Measurements from ENCODE around the gene ABCE1. TPM values are rescaled to one million over a fixed set of nuclear protein-coding genes. Genes with fewer than 3 reads are reported as not detected.

ABCE1 gene
- total and polyA plus RNA-seq, 2 donors (not counting 1 experiment from before 2014, with no cell fraction given): 31.3 to 46.2 TPM

GRCh38 chr4:145125396-145125795 lies 27.3 kb downstream of the ABCE1 start:
- intact Hi-C loops (cut with micrococcal nuclease): loop anchor here (2.0 kb wide), 1 partner anchor 17 kb away; no protein-coding TSS in a partner anchor
- H3K36me3 ChIP-seq (replicated peaks in 1 of 2; ENCODE audit: control extremely low read depth in 1 of 2, control insufficient read depth in 1 of 2, extremely low read depth in 1 of 2, insufficient read depth in 2 of 2, low read length in 1 of 2): peaks cover 17 to 58% of the 10 kb centered on the region in 2 experiments
- H3K9me3 Mint-ChIP-seq (ENCODE audit: insufficient read depth): no peaks in the 10 kb centered on the region
- ATAC-seq (ENCODE audit: low read depth) (no peak), DNase-seq (no peak)
- no peaks in the 10 kb centered on the region for H3K27me3 Mint-ChIP-seq
- TF ChIP-seq EZH2 (IDR thresholded peaks at IDR 0.05; ENCODE audit: borderline replicate concordance, insufficient read depth, low read depth, low read length, poor library complexity, severe bottlenecking): no peak
- TF ChIP-seq, protein P1, sequence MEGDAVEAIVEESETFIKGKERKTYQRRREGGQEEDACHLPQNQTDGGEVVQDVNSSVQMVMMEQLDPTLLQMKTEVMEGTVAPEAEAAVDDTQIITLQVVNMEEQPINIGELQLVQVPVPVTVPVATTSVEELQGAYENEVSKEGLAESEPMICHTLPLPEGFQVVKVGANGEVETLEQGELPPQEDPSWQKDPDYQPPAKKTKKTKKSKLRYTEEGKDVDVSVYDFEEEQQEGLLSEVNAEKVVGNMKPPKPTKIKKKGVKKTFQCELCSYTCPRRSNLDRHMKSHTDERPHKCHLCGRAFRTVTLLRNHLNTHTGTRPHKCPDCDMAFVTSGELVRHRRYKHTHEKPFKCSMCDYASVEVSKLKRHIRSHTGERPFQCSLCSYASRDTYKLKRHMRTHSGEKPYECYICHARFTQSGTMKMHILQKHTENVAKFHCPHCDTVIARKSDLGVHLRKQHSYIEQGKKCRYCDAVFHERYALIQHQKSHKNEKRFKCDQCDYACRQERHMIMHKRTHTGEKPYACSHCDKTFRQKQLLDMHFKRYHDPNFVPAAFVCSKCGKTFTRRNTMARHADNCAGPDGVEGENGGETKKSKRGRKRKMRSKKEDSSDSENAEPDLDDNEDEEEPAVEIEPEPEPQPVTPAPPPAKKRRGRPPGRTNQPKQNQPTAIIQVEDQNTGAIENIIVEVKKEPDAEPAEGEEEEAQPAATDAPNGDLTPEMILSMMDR (IDR thresholded peaks at IDR 0.05): no peak
- H4K20me1 ChIP-seq (ENCODE audit: control insufficient read depth, insufficient read depth, low read length, poor library complexity, severe bottlenecking): no peaks in the 10 kb centered on the region
- H3K79me2 ChIP-seq (ENCODE audit: control insufficient read depth, insufficient read depth, low read length): no peaks in the 10 kb centered on the region
- no peak overlapping the region for H3K27ac Mint-ChIP-seq
- no peak overlapping the region for H2AFZ ChIP-seq (ENCODE audit: insufficient read depth, low read depth, low read length, poor library complexity, severe bottlenecking)
- H3K27me3 ChIP-seq (replicated peaks in 1 of 4; ENCODE audit: control extremely low read depth in 1 of 4, control insufficient read depth in 3 of 4, insufficient read depth in 4 of 4, low read length in 3 of 4): no peaks in the 10 kb centered on the region
- H3K4me1 ChIP-seq (ENCODE audit: control insufficient read depth in 2 of 2, insufficient read depth in 2 of 2, low read length in 2 of 2): no peaks in the 10 kb centered on the region
- H3K9ac ChIP-seq (ENCODE audit: low read length): no peak overlapping the region
- H3K4me3 ChIP-seq (ENCODE audit: control extremely low read depth in 1 of 5, extremely low read depth in 1 of 5, insufficient read depth in 1 of 5, low read depth in 2 of 5, low read length in 4 of 5): no peak overlapping the region
- no peak overlapping the region for H3K4me3 Mint-ChIP-seq
- WGBS (ENCODE audit: insufficient coverage): no CpG with 5 or more reads among the region's 2 CpGs
- H3K4me1 Mint-ChIP-seq: no peaks in the 10 kb centered on the region
- no peak overlapping the region for H3K27ac ChIP-seq (ENCODE audit: low read length in 2 of 2)
- H3K9me3 ChIP-seq (ENCODE audit: control extremely low read depth in 1 of 3, control insufficient read depth in 2 of 3, insufficient read depth in 1 of 3, low read length in 2 of 3): no peaks in the 10 kb centered on the region
- H3K4me2 ChIP-seq (replicated peaks; ENCODE audit: low read depth, low read length, poor library complexity, severe bottlenecking): no peak overlapping the region
- ChIA-PET CTCF (interaction anchor here (0.7 kb wide), 1 partner anchor 108 kb away, joined by 3 read pairs; no protein-coding TSS in a partner anchor), POLR2A (no interaction called here)

DNA sequence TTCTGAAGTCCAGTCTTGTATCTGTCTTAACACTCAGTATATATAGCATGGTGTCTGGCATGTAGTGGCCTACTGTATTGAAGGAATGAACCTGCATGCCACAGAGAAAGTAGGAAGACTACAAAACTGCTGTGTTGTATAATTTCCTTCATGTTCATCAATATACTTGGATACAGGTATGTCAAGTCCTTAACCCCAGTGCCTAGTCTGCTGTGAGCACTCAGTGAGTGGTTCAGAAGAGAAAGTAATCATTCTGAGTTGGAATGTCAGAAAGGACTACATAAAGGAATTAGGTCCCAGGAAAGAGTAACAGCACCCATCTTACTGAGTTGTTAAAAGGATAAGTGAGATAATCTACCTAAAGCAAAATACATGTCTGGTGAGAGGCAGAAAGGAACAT lies 32.0 kb downstream of the ABCE1 start:
- intact Hi-C loops (cut with micrococcal nuclease): no loop called here
- ChIA-PET POLR2A (no interaction called here), CTCF (no interaction called here)
- no peak for TF ChIP-seq EZH2 (IDR thresholded peaks at IDR 0.05; ENCODE audit: borderline replicate concordance, insufficient read depth, low read depth, low read length, poor library complexity, severe bottlenecking)
- TF ChIP-seq, protein P1 (IDR thresholded peaks at IDR 0.05): no peak
- no peaks in the 10 kb centered on the region for H3K79me2 ChIP-seq (ENCODE audit: control insufficient read depth, insufficient read depth, low read length)
- no peaks in the 10 kb centered on the region for H3K27me3 ChIP-seq (replicated peaks in 1 of 4; ENCODE audit: control extremely low read depth in 1 of 4, control insufficient read depth in 3 of 4, insufficient read depth in 4 of 4, low read length in 3 of 4)
- peaks cover 12% of the 10 kb centered on the region in 2 donors for H3K4me1 ChIP-seq (ENCODE audit: control insufficient read depth in 2 of 2, insufficient read depth in 2 of 2, low read length in 2 of 2)
- H3K36me3 ChIP-seq (replicated peaks in 1 of 2; ENCODE audit: control extremely low read depth in 1 of 2, control insufficient read depth in 1 of 2, extremely low read depth in 1 of 2, insufficient read depth in 2 of 2, low read length in 1 of 2): peaks cover 10 to 32% of the 10 kb centered on the region in 2 experiments
- peak overlapping the region in 1 of 2 donors; percentile 0 for H3K27ac ChIP-seq (ENCODE audit: low read length in 2 of 2)
- Mint-ChIP-seq H3K9me3 (ENCODE audit: insufficient read depth) (no peaks in the 10 kb centered on the region), H3K27me3 (no peaks in the 10 kb centered on the region), H3K27ac (peak overlapping the region; percentile 34), H3K4me1 (peaks cover 15% of the 10 kb centered on the region), H3K4me3 (no peak overlapping the region)
- no peaks in the 10 kb centered on the region for H3K9me3 ChIP-seq (ENCODE audit: control extremely low read depth in 1 of 3, control insufficient read depth in 2 of 3, insufficient read depth in 1 of 3, low read length in 2 of 3)
- H3K9ac ChIP-seq (ENCODE audit: low read length): no peak overlapping the region
- DNase-seq (no peak), ATAC-seq (ENCODE audit: low read depth) (no peak)
- no peak overlapping the region for H3K4me2 ChIP-seq (replicated peaks; ENCODE audit: low read depth, low read length, poor library complexity, severe bottlenecking)
- H4K20me1 ChIP-seq (ENCODE audit: control insufficient read depth, insufficient read depth, low read length, poor library complexity, severe bottlenecking): no peaks in the 10 kb centered on the region
- no peak overlapping the region for H2AFZ ChIP-seq (ENCODE audit: insufficient read depth, low read depth, low read length, poor library complexity, severe bottlenecking)
- no peak overlapping the region for H3K4me3 ChIP-seq (ENCODE audit: control extremely low read depth in 1 of 5, extremely low read depth in 1 of 5, insufficient read depth in 1 of 5, low read depth in 2 of 5, low read length in 4 of 5)

Measured in B cell (primary cell).